IPS-15b (cell line): ENCODE measurements around the gene DDX42.

ENCODE experiments used
- H3K27me3 ChIP-seq: one replicate; pipeline ENCODE4 v1.6.1; 2013; ENCODE audit warnings: low read length; ENCODE audit not compliant: control insufficient read depth, insufficient read depth
- H3K36me3 ChIP-seq: one replicate; pipeline ENCODE4 v1.6.1; 2013; ENCODE audit warnings: low read length; ENCODE audit not compliant: control insufficient read depth, insufficient read depth
- H3K4me1 ChIP-seq: one replicate; pipeline ENCODE4 v1.6.1; 2013; ENCODE audit warnings: mild to moderate bottlenecking, low read length; ENCODE audit not compliant: control insufficient read depth, insufficient read depth
- H3K4me3 ChIP-seq: one replicate; pipeline ENCODE4 v1.5.1; 2013; ENCODE audit warnings: low read depth, low read length
- H3K9ac ChIP-seq: one replicate; pipeline ENCODE4 v1.6.1; 2013; ENCODE audit warnings: low read depth, mild to moderate bottlenecking, low read length
- H3K9me3 ChIP-seq: one replicate; pipeline ENCODE4 v1.6.1; 2013; ENCODE audit warnings: mild to moderate bottlenecking, low read length; ENCODE audit not compliant: control insufficient read depth, insufficient read depth

DDX42 gene, protein sequence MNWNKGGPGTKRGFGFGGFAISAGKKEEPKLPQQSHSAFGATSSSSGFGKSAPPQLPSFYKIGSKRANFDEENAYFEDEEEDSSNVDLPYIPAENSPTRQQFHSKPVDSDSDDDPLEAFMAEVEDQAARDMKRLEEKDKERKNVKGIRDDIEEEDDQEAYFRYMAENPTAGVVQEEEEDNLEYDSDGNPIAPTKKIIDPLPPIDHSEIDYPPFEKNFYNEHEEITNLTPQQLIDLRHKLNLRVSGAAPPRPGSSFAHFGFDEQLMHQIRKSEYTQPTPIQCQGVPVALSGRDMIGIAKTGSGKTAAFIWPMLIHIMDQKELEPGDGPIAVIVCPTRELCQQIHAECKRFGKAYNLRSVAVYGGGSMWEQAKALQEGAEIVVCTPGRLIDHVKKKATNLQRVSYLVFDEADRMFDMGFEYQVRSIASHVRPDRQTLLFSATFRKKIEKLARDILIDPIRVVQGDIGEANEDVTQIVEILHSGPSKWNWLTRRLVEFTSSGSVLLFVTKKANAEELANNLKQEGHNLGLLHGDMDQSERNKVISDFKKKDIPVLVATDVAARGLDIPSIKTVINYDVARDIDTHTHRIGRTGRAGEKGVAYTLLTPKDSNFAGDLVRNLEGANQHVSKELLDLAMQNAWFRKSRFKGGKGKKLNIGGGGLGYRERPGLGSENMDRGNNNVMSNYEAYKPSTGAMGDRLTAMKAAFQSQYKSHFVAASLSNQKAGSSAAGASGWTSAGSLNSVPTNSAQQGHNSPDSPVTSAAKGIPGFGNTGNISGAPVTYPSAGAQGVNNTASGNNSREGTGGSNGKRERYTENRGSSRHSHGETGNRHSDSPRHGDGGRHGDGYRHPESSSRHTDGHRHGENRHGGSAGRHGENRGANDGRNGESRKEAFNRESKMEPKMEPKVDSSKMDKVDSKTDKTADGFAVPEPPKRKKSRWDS

DNA sequence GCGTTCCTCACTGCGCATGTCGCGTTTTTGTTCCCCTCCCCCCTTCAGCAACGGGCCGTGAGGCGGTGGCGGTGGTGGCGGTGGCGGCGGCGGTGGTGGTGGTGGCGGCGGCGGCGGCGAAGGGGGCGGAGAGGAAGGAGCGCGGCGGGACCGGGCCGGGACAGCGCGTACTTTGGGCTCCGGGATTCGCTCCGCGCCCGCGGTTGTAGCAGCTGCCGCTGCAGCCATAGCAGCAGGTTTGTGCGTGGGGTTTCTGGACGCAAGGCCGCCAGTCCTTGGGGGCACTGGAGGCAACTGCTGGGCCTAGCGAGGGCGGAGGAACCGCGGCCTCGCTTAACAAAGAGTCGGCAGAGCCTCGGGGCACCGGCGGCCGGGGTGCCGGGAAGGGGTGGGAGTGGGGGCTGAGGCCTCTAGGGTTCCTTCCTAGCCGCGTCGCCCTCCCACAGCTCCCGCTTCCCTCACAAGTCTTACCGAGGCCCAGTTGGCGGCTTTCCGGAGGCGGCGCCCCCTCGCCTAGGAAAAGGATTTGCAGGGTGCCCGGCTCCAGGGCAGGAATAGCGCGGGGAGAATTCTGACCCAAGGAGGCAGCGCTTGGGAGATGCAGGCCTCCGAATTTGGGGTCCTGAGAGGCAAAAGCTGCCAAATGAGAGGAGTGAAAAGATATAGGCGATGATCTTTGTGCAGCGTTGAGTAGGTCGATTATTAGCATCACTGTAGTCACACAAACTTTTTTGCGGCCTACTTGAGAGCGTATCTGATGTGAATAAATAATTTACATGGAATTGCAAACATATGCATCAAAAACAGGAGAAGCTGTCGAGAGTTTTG, at the start of gene DDX42:
Gene DDX42, plus strand, starts transcription at position 30 of the 828 bp plus-strand sequence. CDS start 12,880 bp downstream, outside the sequence.
- no peaks in the 10 kb centered on the region for H3K27me3 ChIP-seq
- H3K4me1 ChIP-seq = no peaks in the 10 kb centered on the region
- no peaks in the 10 kb centered on the region for H3K9me3 ChIP-seq
- peak within 1 kb of the TSS; percentile 94 for H3K4me3 ChIP-seq
- no peaks in the 10 kb centered on the region for H3K36me3 ChIP-seq
- H3K9ac ChIP-seq = peak within 1 kb of the TSS; percentile 95

DNA sequence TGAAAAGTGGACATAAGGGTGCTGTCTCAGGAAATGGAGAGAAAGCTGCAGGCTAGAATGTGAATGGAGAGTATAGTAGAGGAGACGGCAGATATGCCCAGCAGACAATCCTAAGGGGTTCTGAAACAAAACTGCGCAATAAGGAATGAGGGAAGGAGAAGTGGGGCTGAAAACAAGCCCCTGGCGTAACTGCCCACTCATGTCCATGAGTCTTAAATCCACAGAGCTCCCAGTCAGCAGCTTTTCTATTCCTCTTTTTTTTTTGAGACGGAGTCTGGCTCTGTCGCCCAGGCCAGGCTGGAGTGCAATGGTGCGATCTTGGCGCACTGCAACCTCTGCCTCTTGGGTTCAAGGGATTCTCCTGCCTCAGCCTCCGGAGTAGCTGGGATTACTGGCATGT, 38.3 kb upstream of the DDX42 start:
- no peak overlapping the region for H3K4me3 ChIP-seq
- no peaks in the 10 kb centered on the region for H3K36me3 ChIP-seq
- no peaks in the 10 kb centered on the region for H3K27me3 ChIP-seq
- H3K9ac ChIP-seq = no peak overlapping the region
- no peaks in the 10 kb centered on the region for H3K9me3 ChIP-seq
- no peaks in the 10 kb centered on the region for H3K4me1 ChIP-seq

DNA sequence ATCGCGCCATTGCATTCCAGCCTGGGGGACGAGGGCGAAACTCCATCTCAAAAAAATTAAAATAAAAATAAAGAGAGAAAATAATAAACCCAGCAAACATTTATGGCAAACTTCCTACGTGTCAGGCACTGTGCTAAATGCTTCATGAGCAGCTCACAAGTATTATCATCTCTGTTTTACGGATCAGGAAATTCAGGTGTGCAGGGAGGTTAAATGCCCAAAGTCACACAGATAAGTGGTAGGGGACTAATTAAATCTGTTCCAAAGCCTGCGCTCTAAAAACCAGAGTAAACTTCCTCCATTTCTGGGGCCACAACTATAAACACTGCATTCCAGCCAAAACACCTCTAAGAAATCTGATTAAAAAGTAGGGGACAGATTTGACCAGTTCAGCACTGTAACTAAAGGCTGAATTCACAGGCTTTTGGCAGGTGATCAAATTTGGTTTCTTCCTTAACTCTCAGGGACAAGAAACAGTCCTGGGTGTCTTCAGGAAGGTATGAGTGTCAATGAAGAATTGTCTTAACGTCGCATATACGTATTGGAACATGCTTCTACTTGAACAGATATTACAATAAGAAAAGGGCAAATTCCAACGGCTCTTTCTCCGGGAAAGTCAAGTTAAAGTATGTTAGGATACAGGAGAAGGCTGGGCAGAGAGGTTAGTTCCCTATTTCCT, 33.4 kb upstream of the DDX42 start:
- Histone ChIP-seq H3K4me1 (no peaks in the 10 kb centered on the region), H3K9ac (peak overlapping the region; percentile 90), H3K9me3 (no peaks in the 10 kb centered on the region), H3K4me3 (peak overlapping the region; percentile 89), H3K27me3 (no peaks in the 10 kb centered on the region), H3K36me3 (no peaks in the 10 kb centered on the region)

DNA sequence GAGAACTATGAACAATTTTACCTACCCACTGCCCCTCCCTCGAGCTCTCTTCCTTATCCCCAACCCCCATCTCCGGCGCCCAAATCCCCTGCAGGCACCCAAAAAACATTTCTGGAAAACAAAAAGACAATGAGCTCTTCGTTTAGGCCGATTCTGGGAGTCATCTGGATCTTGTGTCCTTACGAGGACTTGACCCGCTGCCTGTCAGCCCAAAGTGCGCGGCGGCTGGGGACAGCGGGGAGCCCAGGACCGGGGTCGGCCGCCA, 32.9 kb upstream of the DDX42 start:
- Histone ChIP-seq H3K4me1 (no peaks in the 10 kb centered on the region), H3K9ac (peak overlapping the region; percentile 90), H3K36me3 (no peaks in the 10 kb centered on the region), H3K4me3 (peak overlapping the region; percentile 89), H3K9me3 (no peaks in the 10 kb centered on the region), H3K27me3 (no peaks in the 10 kb centered on the region)

DNA sequence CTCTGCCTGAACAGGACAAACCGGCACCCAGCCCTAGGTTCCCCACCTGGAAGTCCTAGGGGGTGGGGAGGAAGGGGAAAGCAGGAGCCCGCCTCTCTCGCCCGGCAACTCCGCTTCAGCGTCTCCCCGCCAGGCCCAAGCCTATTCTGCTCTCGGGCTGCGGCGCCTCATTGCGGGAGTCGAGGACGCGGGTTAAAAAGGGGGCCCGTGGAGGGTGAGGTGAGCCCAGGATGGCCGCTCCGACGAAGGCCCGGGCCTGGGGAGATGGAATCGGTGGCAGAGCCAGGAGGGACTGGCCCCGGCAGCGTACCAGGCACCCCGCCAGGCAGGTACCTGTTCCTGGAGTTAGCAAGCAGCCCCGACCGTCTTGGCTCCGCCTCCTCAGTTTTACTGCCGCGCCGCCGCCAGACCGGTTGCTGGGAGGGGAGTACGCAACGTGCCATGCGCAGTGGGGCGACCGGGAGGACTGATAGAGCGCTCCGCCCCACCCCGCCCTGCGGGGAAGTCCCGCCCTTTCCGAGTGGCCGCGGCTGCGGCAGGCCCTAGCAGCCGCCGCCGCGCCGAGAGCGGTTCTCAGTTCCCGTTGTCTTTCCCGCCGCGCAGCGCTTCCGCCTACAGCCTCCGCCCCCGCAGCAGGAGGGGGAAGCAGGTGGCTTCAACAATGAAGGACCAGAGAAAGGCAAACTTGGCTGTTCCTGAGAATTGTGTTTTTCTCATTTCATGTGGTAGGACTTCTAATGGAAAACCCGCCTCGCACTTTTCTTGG, 32.4 kb upstream of the DDX42 start, which contains the start of gene STRADA:
Gene STRADA, minus strand, starts transcription at position 392 of the 766 bp plus-strand sequence. CDS start 13,430 bp downstream, outside the sequence.
- Histone ChIP-seq H3K9me3 (no peaks in the 10 kb centered on the region), H3K9ac (peak within 1 kb of the TSS; percentile 90), H3K4me3 (peak within 1 kb of the TSS; percentile 89), H3K27me3 (no peaks in the 10 kb centered on the region), H3K36me3 (no peaks in the 10 kb centered on the region), H3K4me1 (no peaks in the 10 kb centered on the region)

DNA sequence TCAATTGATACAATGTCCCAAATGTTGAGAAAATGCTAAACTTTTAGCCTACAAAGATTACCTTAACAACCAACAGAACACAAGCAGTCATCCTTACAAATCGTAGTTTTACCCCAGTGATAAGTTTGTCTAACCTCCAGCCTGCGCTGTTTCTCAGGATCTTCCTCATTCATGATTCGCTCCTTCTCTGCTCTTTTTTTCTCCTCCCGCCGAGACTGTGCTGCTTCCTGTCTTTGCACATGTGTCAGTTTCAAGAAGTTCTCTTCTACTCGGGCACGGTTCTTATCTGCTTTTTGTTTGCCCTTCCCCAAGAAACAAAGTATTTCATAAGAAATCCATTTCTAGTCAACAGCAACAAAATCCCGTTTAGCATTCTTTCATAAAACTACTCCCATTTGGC, 22.2 kb upstream of the DDX42 start:
- H3K4me1 ChIP-seq = no peaks in the 10 kb centered on the region
- H3K9me3 ChIP-seq = no peaks in the 10 kb centered on the region
- H3K4me3 ChIP-seq = no peak overlapping the region
- H3K9ac ChIP-seq = no peak overlapping the region
- H3K36me3 ChIP-seq = peaks cover 14% of the 10 kb centered on the region
- no peaks in the 10 kb centered on the region for H3K27me3 ChIP-seq

DNA sequence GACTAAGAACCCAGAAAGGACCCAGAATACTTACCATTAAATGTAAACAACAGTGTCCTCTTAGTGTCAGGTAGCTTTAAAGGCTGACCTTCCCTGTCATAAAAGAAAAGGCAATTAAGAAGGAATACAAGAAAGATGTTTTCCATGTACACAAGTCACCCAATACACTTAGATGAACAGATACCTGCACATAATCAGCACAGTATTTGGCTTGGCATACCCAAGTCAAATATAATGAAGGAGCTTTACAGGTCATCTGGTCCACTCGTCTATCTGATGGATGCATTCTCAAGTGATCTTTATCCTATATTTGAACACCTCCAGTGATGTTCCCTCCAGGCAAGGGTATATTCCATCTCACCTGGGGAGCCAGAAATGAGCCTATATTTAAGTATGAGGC, 21.3 kb upstream of the DDX42 start:
- Histone ChIP-seq H3K36me3 (peaks cover 18% of the 10 kb centered on the region), H3K9ac (no peak overlapping the region), H3K27me3 (no peaks in the 10 kb centered on the region), H3K4me1 (no peaks in the 10 kb centered on the region), H3K9me3 (no peaks in the 10 kb centered on the region), H3K4me3 (no peak overlapping the region)

DNA sequence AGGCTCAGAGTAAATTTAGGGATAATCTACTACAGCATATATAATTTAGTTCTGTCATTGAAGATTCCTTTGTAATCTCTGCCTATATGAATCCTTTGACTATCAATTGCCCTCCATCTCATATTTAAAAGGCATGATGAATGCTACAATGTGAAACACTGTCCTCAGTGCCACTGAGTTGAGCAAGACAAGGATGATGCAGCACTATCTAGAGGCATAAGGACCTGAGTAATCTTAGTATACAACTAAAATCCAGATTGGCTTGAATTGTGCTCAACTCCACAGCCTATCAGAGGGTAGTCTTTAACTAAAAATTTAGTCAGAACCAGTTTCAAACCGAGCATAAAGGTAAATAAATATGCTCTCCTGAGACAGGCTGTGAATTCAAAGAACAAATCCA, 20.8 kb upstream of the DDX42 start:
- Histone ChIP-seq H3K9me3 (no peaks in the 10 kb centered on the region), H3K36me3 (peaks cover 23% of the 10 kb centered on the region), H3K9ac (no peak overlapping the region), H3K27me3 (no peaks in the 10 kb centered on the region), H3K4me3 (no peak overlapping the region), H3K4me1 (no peaks in the 10 kb centered on the region)

DNA sequence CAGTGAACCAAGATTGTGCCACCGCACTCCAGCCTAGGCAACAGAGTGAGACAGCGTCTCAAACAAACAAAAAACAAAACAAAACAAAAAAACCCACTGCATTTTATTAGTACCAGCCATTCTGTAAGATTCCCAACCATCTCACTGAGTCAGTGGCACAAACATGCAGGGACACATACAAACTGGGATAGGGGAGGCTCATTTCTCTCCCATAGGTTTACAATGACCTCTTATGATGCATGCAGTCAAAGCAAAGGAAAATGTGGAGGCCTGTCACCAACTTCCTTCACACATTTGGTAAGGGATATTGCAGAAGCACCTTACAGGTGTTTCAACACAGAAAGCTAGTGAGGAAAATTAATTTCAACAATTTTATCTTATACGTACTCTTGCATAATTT, 19.9 kb upstream of the DDX42 start:
- H3K9me3 ChIP-seq = no peaks in the 10 kb centered on the region
- H3K36me3 ChIP-seq = peaks cover 27% of the 10 kb centered on the region
- no peaks in the 10 kb centered on the region for H3K27me3 ChIP-seq
- no peak overlapping the region for H3K4me3 ChIP-seq
- no peak overlapping the region for H3K9ac ChIP-seq
- H3K4me1 ChIP-seq = no peaks in the 10 kb centered on the region

DNA sequence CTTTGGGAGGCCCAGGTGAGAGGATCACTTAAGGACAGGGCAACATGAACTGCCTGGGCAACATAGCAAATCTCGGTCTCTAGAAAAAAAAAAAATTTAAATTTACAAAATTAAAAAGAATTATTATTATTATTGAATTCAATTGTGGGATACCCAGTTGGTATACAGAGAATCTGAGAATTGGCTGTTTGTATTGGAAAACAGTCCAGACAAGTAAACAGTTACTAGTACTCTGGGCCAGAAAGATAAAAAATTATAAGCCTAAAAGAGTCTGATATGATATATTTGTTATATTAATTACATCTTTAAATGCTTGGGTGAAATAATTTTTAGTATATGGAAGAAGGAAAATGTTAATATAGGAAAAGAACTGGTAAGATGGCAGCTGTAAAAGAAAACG, 15.5 kb upstream of the DDX42 start:
- Histone ChIP-seq H3K4me3 (no peak overlapping the region), H3K27me3 (no peaks in the 10 kb centered on the region), H3K9ac (no peak overlapping the region), H3K4me1 (no peaks in the 10 kb centered on the region), H3K9me3 (no peaks in the 10 kb centered on the region), H3K36me3 (peaks cover 33% of the 10 kb centered on the region)
